HG03039 (cell line): ENCODE results near the gene CEP83.
"Not testable (repeated sequence)": the region's sequence is repeated elsewhere in the genome, so short reads cannot be mapped to it uniquely, and the experiment has no call there.

Experiments used
- ATAC-seq: cut with Tn5 transposase; IDR thresholded peaks from one replicate; pipeline ENCODE4 v1.9.1; 2021; ENCODE audit warnings: mild to moderate bottlenecking, moderate library complexity; ENCODE audit not compliant: unreplicated experiment

The CEP83 gene, protein sequence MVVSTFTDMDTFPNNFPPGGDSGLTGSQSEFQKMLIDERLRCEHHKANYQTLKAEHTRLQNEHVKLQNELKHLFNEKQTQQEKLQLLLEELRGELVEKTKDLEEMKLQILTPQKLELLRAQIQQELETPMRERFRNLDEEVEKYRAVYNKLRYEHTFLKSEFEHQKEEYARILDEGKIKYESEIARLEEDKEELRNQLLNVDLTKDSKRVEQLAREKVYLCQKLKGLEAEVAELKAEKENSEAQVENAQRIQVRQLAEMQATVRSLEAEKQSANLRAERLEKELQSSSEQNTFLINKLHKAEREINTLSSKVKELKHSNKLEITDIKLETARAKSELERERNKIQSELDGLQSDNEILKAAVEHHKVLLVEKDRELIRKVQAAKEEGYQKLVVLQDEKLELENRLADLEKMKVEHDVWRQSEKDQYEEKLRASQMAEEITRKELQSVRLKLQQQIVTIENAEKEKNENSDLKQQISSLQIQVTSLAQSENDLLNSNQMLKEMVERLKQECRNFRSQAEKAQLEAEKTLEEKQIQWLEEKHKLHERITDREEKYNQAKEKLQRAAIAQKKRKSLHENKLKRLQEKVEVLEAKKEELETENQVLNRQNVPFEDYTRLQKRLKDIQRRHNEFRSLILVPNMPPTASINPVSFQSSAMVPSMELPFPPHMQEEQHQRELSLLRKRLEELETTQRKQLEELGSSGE

DNA sequence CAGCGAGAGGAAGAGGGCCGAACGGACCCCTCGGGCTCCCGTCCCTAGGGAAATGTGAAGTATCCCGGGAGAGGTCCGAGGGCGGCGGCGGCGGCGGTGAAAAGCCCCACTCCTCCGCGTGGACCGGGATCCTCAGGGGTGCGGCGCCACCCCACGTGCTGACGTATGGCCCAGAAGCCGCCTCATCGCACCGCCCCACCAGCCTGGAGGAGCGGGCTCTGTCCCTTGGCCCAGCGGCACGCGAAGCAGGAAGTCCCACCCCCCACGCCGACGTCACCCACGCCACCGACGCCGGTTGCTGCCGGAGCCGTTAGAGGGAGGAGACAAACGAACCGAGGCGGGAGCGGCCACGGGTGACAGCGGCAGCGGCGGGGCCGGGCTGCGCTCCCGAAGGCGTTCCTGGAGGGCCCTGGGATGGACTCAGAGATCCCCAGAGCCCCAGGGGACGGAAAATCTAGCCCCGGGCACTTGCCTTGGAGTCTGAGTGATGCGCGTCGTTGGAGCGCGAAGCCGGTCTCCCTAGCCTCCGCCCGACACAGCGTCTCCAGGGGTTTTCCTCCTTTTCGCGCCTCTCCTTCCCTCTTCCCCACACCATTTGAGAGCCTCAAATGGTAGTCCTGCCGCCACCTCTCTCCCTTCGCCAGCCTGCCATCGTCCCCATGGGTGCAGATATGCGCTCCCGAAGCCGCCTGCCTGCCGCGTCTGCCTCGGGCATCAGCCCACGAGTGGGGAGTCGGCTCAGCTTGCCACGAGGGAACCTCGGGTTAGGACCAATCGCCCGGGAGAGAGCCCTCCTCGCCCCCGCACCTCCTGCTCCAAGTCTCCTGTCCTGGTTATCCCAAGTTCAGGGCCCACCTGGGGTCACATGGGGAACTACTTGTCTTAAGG, at the start of gene CEP83:
TSS of gene CEP83 (minus strand) at position 140 of the 888 bp plus-strand sequence. CDS start 47,377 bp downstream, outside the sequence.
- peak; percentile 97 for ATAC-seq

DNA sequence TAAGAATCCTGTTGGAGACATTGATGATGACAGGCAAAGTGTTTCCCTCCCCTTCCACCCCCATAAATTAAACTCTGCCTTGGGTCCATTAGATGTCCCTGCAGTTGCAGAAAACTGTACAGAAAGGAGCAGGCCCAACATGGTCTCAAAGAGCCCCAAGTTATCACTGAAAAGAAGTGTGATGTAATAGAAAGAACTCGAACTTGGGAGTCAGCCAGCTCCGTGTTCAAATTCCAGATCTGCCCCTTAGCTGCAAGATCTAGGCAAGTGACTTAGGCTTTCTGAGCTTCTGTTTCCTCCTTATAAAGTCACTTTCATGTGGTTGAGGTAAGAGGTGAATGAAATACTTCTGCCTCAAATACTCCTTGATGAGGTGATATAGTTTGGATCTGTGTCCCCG, 49.6 kb upstream of the CEP83 start:
- ATAC-seq, result no peak

DNA sequence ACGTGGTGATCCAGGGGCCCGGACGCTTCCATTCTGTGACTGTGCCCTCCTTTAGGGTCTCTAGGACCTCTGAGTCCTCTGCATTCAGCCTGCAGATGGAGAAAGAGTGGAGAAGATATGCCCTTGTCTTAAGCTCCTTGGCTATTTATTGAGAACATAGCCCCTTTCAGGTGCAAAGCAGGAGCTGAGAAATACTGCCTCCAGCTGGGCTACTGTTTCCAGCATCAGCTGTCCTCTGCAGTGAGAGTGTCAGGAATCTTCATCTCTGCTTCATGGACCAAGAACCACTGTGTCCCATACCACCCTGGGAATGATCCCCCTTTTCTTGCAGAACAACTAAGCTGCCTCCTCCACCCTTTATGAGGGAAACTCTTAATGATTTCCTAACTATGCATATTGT, 47.8 kb upstream of the CEP83 start:
- ATAC-seq, result no peak

DNA sequence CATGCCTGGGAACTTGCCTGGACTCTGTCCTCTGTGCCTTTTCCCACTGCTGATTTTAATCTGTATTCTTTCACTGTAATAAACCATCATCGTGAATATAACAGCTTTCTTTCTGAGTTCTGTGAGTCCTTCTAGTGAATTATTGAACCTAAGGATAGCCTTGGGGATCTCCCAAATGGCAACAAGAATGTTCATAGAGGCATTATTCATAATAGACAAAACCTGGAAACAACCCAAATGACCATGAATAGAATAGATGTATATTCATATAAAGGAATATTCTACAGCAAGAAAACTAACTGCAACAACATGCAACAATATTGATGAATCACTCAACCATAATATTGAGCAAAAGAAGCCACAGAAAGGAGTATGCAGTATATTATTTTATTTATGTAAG, 44.7 kb upstream of the CEP83 start:
- ATAC-seq, result no peak

DNA sequence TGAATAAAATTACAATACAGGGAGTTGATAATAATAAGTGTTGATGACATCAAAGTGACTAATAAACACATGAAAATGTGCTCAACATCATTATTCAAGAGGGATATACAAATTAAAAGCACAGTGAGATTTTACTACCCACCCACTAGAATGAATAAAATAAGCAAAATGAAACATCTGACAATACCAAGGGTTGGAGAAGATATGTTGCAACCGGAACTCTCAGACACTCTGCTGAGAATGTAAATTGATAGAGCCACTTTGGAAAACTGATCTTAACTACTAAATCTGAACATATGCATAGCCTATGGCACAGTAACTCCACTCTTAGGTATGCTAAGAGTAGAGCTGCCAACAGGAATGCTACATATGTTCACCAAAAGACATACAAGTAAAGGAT, 44.0 kb upstream of the CEP83 start:
- ATAC-seq, result no peak

DNA sequence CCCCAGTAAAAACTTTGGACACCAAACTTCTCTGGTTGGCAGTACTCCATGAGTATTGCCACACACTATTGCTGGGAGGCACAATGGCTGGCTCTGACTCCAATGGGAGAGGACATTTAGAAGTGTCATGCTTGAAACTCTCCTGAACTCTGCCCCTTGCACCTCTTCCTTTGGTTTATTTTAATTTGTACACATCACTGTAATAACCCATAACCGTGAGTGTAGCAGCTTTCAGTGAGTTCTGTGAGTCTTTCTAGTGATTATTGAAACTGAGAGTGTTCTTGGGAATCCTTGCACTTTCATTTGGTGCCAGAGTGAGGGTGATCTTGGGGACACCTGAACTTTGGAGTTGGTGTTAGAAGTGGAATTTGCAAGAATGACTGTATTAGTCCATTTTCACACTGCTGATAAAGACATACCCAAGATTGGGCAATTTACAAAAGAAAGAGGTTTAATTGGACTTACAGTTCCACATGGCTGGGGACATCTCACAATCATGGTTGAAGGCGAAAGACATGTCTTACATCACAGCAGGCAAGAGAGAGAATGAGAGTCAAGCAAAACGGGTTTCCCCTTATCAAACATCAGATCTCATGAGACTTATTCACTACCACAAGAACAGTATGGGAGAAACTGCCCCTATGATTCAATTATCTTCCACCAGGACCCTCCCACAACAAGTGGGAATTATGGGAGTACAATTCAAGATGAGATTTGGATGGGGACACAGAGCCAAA, 41.3 kb upstream of the CEP83 start:
- no peak for ATAC-seq

DNA sequence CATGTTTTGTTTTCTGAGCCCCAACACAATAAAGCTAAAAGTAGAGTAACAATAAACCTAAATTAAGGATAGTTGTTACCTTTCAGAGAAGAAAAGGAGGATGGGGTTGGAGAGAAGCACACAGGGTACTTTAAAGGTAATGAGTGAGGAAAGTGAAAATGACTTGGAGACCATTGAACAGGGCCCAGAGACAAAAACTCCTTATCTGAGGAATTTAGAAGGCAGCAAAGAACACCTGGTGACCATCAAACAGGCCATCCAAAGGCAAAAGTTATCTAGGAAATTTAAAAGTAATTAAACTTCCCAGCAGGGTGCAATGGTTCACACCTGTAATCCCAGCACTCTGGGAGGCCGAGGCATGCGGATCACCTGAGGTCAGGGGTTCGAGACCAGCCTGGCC, 39.0 kb upstream of the CEP83 start:
- no peak for ATAC-seq

DNA sequence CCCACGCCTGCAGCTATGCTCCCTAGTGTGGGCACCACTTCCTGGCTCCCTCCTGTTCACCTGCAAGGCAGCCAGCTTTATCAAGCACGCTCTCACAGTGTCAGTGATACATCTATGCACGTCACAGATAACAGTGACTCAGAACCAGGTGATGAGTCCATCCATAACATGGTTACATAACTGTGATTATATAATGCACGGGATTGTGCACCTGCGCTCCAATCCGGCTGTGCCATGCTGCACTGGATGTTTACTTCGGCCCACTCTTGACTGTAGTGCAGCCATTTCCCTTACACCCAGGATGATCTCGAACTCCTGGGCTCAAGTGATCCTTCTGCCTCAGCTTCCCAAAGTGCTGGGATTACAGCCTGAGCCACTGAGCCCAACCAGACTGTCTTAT, 38.4 kb upstream of the CEP83 start:
- no peak for ATAC-seq

DNA sequence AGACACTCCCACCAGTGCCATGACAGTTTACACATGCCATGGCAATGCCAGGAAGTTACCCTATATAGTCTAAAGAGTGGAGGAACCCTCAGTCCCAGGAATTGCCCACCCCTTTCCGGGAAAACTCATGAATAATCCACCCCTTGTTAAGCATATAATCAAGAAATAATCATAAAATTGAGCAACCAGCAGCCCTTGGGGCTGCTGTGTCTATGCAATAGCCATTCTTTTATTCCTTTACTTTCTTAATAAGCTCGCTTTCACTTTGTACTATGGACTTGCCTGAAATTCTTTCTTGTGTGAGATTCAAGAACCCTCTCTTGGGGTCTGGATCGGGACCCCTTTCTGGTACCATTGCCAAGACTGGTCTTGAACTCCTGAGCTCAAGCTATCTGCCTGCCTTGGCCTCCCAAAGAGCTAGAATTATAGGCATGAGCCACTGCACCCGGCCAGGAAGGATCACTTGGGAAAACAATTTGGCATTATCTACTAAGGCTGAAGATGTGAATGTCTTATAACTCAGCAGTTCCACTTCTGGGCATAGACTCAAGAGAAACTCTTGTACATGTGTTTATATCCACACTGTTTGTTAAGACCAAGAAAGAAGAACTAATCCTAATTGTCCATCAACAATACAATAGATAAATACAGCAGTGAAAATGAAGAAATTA, 35.9 kb upstream of the CEP83 start:
- ATAC-seq, result no peak

DNA sequence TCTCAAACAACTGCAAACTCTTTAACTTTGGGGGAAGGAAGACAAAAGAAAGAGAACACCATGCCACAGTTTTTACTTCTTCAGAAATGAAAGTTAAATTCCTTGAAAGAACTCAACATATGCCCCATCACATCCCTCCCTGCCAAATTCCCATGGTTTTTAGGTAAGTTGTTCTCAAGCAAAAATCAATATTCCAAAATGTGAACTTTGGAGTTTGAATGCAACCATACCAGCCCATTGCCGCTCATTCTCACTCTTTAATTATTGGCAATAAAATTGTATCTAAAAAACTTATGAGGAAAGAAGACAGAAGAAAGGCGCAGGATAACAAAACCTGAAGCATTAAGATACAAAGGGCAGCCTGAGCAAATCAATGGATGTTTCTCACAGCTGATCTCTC, 31.8 kb upstream of the CEP83 start:
- no peak for ATAC-seq

DNA sequence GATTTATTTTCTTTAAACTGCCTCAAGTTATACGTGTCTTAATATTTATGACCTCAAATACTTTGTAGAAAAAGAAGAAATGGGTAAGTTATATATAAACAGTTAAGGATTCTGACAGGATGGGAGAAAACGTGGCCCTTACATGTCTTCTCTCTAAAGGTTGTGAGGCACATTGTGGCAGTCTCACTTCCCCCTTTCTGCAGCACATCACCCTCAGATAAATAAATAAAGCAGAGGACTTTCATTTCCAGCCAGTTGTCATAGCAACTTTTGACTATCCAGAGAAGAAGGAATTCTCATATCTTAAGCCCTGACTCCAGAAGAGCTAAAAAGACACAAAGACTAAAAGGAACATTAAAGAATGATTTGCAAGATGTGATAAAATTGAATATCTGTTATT, 28.8 kb upstream of the CEP83 start:
- no peak for ATAC-seq

DNA sequence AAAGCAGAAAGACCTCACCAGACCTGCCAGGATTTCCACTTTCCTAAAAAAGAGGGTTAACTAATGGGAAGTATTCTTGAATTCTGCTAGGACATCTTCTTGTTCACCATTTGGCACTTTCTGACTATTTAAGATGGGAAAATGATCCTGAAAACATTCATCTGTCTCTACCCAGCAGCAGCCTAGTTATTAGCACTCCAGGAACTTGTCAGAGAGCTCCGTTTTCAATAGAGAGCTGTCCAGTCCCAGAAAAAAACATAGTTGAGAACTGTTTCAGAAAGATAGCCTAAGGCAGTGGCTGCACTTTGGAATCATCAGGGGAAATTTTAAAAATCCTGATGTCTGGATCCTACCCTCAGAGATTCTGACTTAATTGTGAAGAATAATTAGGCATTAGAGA, 22.1 kb upstream of the CEP83 start:
- no peak for ATAC-seq

DNA sequence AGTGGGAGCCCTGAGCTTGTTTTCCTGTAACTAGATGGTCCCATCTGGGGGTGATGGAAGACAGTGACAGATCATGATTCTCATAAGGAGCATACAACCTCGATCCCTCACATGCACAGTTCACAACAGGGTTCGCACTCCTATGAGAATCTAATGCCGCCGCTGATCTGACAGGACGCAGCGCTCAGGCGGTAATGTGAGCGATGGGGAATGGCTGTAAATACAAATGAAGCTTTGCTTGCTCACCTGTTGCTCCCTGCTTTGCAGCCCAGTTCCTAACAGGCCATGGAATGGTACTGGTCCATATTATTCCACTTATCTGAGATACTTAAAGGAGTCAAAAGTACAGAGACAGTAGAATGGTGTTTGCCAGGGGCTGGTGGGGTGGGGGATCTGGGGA, 9.9 kb upstream of the CEP83 start:
- no peak for ATAC-seq

DNA sequence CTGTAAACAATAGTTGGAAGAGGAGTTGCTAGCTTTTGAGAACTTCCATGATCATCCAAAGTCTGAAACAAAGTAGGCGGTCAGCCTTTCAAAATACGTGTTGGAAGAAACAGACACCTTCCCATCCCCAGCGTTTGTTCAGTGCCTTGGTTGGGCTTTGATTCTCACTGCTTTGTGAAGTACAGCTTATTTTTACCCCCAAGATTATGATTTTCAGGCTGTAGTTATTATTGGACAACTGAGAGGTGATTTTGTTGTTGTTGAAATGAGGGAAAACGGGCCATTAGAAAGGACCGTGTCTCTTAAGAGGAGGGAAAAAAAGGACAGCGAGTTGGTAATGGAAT, 921 bp upstream of the CEP83 start:
- no peak for ATAC-seq

DNA sequence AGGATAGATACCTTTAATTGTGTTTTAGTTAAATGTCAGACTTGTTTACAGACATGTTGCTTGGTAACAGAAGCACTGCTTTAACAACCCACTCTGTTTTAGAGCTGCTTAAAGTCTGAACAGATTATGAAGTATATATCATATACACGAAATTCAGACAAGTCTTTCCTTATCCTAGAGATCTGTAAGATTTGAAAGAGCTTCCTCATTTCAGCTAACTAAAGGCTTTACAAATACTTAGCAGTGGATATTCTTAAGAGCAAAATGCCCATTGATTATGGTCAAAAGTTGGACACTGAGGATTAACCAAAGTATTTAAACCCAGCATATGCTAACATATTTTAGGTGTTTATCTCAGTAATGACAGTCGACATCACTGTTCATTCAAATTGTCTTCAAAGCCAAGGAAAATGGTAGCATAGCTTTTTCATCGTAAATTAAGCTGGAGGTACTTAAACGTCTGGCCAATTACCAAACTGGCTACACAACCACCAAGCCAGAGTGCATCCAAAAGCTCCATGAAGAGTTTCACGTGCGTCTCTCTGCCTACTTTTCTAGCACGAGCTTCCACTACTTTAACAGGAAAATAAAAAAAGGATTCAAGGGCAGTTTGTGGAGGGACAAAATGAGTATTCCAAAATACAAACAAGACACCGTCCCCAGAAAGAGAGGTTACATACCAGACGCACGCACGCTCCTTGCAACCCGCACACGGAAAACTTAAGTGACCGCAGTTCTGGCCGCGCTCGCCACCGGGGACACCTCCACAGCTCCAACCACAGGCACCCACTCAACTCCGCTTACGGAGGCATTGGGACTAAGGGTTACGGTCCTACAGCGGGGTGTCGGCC, 565 bp downstream of the CEP83 start:
- ATAC-seq, result peak; percentile 36

DNA sequence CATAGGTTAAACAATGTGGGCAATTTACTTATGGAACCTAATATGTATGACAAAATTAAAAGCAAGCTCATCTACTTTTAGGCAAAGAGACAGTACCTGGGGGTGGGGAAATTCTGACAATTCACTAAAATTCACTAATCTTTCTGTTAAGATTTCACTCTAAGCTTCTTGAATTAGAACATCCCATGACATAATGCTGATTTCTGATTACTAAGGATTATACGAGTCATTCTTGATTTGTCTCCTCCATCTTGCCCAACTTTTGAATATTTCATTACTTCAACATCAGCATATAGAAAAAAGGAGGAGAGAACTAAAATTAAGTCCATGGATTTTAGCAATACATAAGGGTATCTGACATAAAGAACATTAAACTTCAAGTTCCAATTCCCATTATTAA, 2.4 kb downstream of the CEP83 start:
- ATAC-seq, result no peak

DNA sequence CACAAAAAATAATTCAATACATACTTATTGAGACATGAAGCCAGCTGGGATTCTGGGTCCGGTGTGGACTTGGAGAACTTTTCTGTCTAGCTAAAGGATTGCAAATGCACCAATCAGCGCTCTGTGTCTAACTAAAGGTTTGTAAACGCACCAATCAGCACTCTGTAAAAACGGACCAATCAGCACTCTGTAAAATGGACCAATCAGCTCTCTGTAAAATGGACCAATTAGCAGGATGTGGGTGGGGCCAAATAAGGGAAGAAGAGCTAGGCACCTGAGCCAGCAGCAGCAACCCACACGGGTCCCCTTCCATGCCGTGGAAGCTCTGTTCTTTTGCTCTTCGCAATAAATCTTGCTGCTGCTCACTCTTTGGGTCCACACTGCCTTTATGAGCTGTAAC, 5.3 kb downstream of the CEP83 start:
- not testable (repeated sequence) for ATAC-seq

DNA sequence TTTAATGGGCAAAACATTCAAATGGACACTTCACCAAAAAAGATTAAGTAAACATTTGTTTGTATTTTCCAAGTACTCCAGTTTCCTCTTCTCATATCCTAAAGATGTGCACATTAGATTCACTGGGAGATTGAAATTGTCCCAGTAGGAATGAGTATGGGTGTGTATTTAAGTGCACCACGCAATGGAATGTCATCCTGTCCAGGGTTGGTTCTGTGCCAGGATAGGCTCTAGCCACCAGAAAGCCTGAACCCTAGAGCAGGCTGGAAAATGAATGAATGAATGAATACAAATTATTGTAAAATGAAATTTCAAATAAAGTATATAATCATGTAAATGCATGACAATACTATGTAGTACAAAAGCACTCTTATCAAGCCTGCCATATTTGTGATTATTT, 14.0 kb downstream of the CEP83 start:
- ATAC-seq, result no peak

DNA sequence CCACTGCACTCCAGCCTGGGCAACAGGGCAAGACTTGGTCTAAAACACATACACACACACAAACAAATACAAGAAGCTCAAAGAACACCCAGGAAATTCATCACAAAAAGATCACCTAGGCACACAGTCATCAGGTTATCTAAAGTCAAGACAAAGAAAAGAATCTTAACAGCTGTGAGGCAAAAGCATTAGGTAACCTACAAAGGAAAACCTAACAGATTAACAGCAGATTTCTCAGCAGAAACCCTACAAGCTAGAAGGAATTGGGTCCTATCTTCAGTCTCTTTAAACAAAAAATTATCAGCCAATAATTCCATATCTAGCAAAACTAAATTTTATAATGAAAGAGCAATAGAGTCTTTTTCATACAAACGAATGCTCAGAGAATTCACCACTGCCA, 22.4 kb downstream of the CEP83 start:
- ATAC-seq, result no peak
